BJ (cell line): ENCODE measurements around the gene TSHB. TPM values are rescaled to one million over a fixed set of nuclear protein-coding genes. Genes with fewer than 3 reads are reported as not detected.

ENCODE experiments used
- CTCF ChIA-PET: fragments of 350-600 bp; formaldehyde crosslinking; extraction: SDS; loops from one replicate; lab custom pipeline; 2021; ENCODE audit warnings: antibody characterized with exemption, inconsistent platforms; lab: Yijun Ruan, JAX
- POLR2A ChIA-PET: fragments of 300-600 bp; sonication (Branson Sonifier 250); formaldehyde crosslinking; extraction: SDS; loops from one replicate; lab custom pipeline; 2021; ENCODE audit warnings: antibody characterized with exemption; lab: Charles Lee
- DNase-seq: peaks from one replicate; pipeline ENCODE4 v3.0.0-alpha.2; 2011; ENCODE audit warnings: low read depth
- H3K27me3 ChIP-seq: 2 replicates; pipeline ENCODE4 v1.6.0; 2011; ENCODE audit warnings: low read length; ENCODE audit not compliant: control insufficient read depth, insufficient read depth
- H3K36me3 ChIP-seq: 2 replicates; pipeline ENCODE4 v1.5.1; 2011; ENCODE audit warnings: low read length; ENCODE audit not compliant: control insufficient read depth, insufficient read depth
- H3K4me3 ChIP-seq: 2 replicates; pipeline ENCODE4 v1.5.1; 2011; ENCODE audit warnings: low read depth, mild to moderate bottlenecking, control low read depth, low read length
- polyA plus RNA-seq: library from polyadenylated mRNA; depleted of rRNA; stranded (reverse); fragments of >200 nt; gene quantifications from 2 replicates; pipeline ENCODE4 v1.2.3, GENCODE V29; 2011
- TF ChIP-seq, protein P1 (sequence below): IDR thresholded peaks from 2 replicates; pipeline ENCODE4 v1.5.1; 2011; ENCODE audit warnings: low read depth, mild to moderate bottlenecking, control low read depth, inconsistent platforms, low read length, moderate library complexity; ENCODE audit not compliant: insufficient read depth

TSHB gene
- polyA plus RNA-seq, 1 experiment, result not detected

- TF ChIP-seq, protein P1, sequence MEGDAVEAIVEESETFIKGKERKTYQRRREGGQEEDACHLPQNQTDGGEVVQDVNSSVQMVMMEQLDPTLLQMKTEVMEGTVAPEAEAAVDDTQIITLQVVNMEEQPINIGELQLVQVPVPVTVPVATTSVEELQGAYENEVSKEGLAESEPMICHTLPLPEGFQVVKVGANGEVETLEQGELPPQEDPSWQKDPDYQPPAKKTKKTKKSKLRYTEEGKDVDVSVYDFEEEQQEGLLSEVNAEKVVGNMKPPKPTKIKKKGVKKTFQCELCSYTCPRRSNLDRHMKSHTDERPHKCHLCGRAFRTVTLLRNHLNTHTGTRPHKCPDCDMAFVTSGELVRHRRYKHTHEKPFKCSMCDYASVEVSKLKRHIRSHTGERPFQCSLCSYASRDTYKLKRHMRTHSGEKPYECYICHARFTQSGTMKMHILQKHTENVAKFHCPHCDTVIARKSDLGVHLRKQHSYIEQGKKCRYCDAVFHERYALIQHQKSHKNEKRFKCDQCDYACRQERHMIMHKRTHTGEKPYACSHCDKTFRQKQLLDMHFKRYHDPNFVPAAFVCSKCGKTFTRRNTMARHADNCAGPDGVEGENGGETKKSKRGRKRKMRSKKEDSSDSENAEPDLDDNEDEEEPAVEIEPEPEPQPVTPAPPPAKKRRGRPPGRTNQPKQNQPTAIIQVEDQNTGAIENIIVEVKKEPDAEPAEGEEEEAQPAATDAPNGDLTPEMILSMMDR, result no peak
Measured at GRCh38 chr1:115057661-115058254, 28.1 kb downstream of the TSHB start.

DNA sequence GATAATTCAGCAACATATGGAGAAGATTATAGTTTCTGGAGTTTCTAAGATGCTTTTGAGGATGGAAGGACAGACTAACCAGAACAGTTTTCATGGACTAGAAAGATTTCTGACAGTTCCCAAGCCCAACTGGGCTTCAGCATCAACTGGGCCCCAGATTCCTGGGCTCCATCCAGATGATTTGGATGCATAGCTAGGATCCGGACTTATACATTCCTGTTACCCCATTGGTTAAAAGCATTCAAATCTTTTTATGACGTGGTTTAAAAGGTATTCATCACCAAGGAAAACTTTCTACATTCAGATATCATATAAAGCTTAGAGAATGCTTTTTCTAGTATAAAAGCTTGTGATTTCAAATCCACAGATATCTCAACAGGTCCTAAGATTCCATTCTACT is 29.7 kb downstream of the TSHB start:
- Histone ChIP-seq H3K36me3 (no peaks in the 10 kb centered on the region), H3K27me3 (no peaks in the 10 kb centered on the region; the same call in 1 of the 2 replicates), H3K4me3 (no peak overlapping the region)
- no peak for DNase-seq
- TF ChIP-seq, protein P1, result no peak
- CTCF ChIA-PET, result interaction anchor here (0.7 kb wide), 1 partner anchor 12 kb away, joined by 3 read pairs; no protein-coding TSS in a partner anchor
- POLR2A ChIA-PET, result no interaction called here

More at GRCh38 chr1:115057661-115058254, 28.1 kb downstream of the TSHB start:
- no peaks in the 10 kb centered on the region for H3K36me3 ChIP-seq
- DNase-seq, result no peak
- CTCF ChIA-PET, result interaction anchor here (0.7 to 2.3 kb wide), 7 partner anchors 8 to 55 kb away, joined by 3 to 13 read pairs (median 4); no protein-coding TSS in a partner anchor
- POLR2A ChIA-PET, result interaction anchor here (0.6 to 1.4 kb wide), 2 partner anchors 8 to 238 kb away, joined by 3 to 4 read pairs; no protein-coding TSS in a partner anchor
- H3K27me3 ChIP-seq, result no peaks in the 10 kb centered on the region; the same call in 1 of the 2 replicates
- H3K4me3 ChIP-seq, result no peak overlapping the region

GRCh38 chr1:115060501-115060900 is 30.9 kb downstream of the TSHB start:
- TF ChIP-seq, protein P1, result no peak
- Histone ChIP-seq H3K27me3 (no peaks in the 10 kb centered on the region), H3K4me3 (no peak overlapping the region), H3K36me3 (no peaks in the 10 kb centered on the region)
- ChIA-PET POLR2A (no interaction called here), CTCF (no interaction called here)
- no peak for DNase-seq

DNA sequence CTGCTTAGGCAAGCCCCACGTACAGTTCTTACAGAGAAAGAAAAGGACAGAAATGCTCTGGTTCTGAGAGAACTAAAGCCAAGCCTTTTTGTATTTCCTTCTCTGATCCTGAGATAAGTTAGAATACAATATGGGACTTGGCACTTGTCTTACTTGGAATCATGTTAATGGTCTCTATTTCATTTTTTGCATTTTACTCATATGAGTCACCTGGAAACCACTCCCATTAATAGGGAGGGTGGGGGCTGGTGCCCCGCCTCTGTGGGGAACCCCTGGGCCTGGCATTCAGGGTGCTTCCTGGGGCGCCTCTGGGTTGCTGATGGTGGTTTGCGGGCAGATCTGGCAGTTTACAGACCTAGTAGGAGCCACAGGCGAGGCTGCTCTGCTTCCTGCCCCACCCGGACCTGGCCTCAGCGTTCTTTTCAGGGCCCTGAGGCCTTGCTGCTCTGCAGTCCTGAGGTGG is 32.9 kb downstream of the TSHB start:
- POLR2A ChIA-PET, result no interaction called here
- TF ChIP-seq, protein P1, result no peak
- no peaks in the 10 kb centered on the region for H3K36me3 ChIP-seq
- CTCF ChIA-PET, result interaction anchor here (1.3 kb wide), 1 partner anchor 27 kb away, joined by 3 read pairs; the partner anchor contains the start of gene TSPAN2
- no peak for DNase-seq
- no peak overlapping the region for H3K4me3 ChIP-seq
- H3K27me3 ChIP-seq, result no peaks in the 10 kb centered on the region

DNA sequence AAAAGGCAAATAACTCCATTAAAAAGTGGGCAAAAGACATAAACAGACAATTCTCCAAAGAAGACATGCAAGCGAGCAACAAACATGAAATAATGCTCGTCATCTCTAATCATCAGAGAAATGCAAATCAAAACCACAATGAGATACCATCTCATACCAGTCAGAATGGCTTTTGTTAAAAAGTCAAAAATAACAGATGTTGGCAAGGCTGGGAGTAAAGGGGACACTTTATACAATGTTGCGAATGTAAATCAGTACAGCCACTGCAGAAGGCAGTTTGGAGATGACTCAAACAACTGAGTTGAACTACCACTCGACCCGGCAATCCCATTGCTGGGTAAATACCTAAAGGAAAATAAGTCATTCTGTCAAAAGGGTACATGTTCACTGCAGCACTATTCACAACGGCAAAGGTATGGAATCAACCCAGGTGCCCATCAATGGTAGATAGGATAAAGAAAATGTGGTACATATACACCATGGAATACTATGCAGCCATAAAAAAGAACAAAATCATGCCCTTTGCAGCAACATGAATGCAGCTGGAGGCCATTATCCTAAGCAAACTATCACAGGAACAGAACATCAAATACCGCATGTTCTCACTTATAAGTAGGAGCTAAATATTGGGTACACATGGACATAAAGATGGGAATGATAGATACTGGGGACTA is 33.7 kb downstream of the TSHB start:
- no peak for DNase-seq
- no peak overlapping the region for H3K4me3 ChIP-seq
- ChIA-PET CTCF (interaction anchor here (0.7 to 1.7 kb wide), 2 partner anchors 11 to 12 kb away, joined by 3 to 5 read pairs; no protein-coding TSS in a partner anchor), POLR2A (no interaction called here)
- TF ChIP-seq, protein P1, result no peak
- H3K36me3 ChIP-seq, result no peaks in the 10 kb centered on the region
- no peaks in the 10 kb centered on the region for H3K27me3 ChIP-seq
